Measurements from ENCODE around the gene UBC.

Gene UBC

DNA sequence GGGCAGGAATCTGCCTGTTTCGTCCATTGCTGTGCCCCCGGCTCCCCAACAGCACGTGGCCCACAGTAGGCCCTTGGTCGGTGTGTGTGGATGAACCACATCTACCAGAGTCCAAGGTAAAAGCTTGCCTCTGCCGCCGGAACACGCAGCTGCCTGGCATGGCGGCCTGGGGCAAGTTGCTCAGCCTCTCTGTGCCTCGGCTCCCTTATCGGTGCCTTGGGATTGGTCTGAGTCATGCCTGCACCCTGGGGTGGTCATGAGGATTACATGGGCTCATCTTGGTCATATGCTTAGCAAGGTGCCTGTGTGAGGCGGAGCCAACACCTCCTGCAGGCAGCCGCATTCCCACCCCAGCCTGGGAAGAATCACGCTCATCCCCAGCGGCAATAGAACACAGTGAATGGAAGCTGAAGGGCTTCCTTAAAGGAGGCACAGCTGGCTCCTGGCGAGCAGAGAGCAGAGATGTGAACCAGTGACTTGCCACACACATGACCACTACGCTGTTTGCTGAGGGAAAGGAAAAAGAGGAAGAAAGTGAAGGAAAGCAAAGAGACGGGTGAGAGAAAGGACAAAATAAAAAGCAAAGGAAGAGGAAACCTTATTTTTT, 45.3 kb downstream of the UBC start:
- H3K36me3 ChIP-seq (ENCODE audit: control insufficient read depth in 2 of 2, insufficient read depth in 1 of 2, low read length in 2 of 2), result no peaks in the 10 kb centered on the region
- CTCF ChIA-PET, result no interaction called here
- POLR2A ChIA-PET, result no interaction called here
- no peaks in the 10 kb centered on the region for H3K9me3 ChIP-seq (ENCODE audit: control insufficient read depth, insufficient read depth, low read depth, low read length)
- no peaks in the 10 kb centered on the region; the same call in 1 of the 2 replicates for H3K4me1 ChIP-seq (ENCODE audit: control insufficient read depth, insufficient read depth, low read length)
- H3K27ac ChIP-seq (ENCODE audit: extremely low read depth, low read depth, low read length), result no peak overlapping the region
- H3K4me3 ChIP-seq (ENCODE audit: low read depth, low read length), result no peak overlapping the region
- TF ChIP-seq ZNF792 (tag by site-specific recombination; IDR thresholded peaks at IDR 0.05), result no peak
- TF ChIP-seq PRDM1 (tag by site-specific recombination; IDR thresholded peaks at IDR 0.05), result peak; percentile 88
- TF ChIP-seq ZNF747 (tag by site-specific recombination; IDR thresholded peaks at IDR 0.05), result no peak
- no peak for TF ChIP-seq ZNF19 (tag by site-specific recombination; IDR thresholded peaks at IDR 0.05; ENCODE audit: low read depth)
- TF ChIP-seq ZNF2 (tag by site-specific recombination; IDR thresholded peaks at IDR 0.05), result no peak
- TF ChIP-seq GLIS1 (tag by site-specific recombination; IDR thresholded peaks at IDR 0.05), result peak; percentile 57
- no peak for TF ChIP-seq ZNF670 (tag by site-specific recombination; IDR thresholded peaks at IDR 0.05; ENCODE audit: low read depth)
- TF ChIP-seq ZNF214 (tag by site-specific recombination; IDR thresholded peaks at IDR 0.05; ENCODE audit: borderline replicate concordance), result no peak
- TF ChIP-seq, protein P1, sequence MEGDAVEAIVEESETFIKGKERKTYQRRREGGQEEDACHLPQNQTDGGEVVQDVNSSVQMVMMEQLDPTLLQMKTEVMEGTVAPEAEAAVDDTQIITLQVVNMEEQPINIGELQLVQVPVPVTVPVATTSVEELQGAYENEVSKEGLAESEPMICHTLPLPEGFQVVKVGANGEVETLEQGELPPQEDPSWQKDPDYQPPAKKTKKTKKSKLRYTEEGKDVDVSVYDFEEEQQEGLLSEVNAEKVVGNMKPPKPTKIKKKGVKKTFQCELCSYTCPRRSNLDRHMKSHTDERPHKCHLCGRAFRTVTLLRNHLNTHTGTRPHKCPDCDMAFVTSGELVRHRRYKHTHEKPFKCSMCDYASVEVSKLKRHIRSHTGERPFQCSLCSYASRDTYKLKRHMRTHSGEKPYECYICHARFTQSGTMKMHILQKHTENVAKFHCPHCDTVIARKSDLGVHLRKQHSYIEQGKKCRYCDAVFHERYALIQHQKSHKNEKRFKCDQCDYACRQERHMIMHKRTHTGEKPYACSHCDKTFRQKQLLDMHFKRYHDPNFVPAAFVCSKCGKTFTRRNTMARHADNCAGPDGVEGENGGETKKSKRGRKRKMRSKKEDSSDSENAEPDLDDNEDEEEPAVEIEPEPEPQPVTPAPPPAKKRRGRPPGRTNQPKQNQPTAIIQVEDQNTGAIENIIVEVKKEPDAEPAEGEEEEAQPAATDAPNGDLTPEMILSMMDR (tag by site-specific recombination; IDR thresholded peaks at IDR 0.05), result no peak
- TF ChIP-seq ZNF23 (tag by site-specific recombination; IDR thresholded peaks at IDR 0.05; ENCODE audit: borderline replicate concordance), result no peak
- no peak for TF ChIP-seq ZNF510 (tag by site-specific recombination; IDR thresholded peaks at IDR 0.05; ENCODE audit: insufficient replicate concordance)
- TF ChIP-seq ZNF112 (tag by site-specific recombination; IDR thresholded peaks at IDR 0.05), result no peak
- no peak for TF ChIP-seq ZNF664 (tag by site-specific recombination; IDR thresholded peaks at IDR 0.05)
- no peak for TF ChIP-seq ZXDB (tag by site-specific recombination; IDR thresholded peaks at IDR 0.05)
- TF ChIP-seq, protein P2, sequence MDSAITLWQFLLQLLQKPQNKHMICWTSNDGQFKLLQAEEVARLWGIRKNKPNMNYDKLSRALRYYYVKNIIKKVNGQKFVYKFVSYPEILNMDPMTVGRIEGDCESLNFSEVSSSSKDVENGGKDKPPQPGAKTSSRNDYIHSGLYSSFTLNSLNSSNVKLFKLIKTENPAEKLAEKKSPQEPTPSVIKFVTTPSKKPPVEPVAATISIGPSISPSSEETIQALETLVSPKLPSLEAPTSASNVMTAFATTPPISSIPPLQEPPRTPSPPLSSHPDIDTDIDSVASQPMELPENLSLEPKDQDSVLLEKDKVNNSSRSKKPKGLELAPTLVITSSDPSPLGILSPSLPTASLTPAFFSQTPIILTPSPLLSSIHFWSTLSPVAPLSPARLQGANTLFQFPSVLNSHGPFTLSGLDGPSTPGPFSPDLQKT (IDR thresholded peaks at IDR 0.05; ENCODE audit: borderline replicate concordance, low read depth, low read length), result no peak
- TF ChIP-seq ZNF391 (tag by site-specific recombination; IDR thresholded peaks at IDR 0.05; ENCODE audit: borderline replicate concordance, low read depth), result no peak
- no peak for TF ChIP-seq ZNF610 (tag by site-specific recombination; IDR thresholded peaks at IDR 0.05; ENCODE audit: borderline replicate concordance)
- TF ChIP-seq ZNF155 (tag by site-specific recombination; IDR thresholded peaks at IDR 0.05), result no peak
- TF ChIP-seq GLI2 (tag by site-specific recombination; IDR thresholded peaks at IDR 0.05; ENCODE audit: borderline replicate concordance, low read depth), result no peak
- TF ChIP-seq, protein P3, sequence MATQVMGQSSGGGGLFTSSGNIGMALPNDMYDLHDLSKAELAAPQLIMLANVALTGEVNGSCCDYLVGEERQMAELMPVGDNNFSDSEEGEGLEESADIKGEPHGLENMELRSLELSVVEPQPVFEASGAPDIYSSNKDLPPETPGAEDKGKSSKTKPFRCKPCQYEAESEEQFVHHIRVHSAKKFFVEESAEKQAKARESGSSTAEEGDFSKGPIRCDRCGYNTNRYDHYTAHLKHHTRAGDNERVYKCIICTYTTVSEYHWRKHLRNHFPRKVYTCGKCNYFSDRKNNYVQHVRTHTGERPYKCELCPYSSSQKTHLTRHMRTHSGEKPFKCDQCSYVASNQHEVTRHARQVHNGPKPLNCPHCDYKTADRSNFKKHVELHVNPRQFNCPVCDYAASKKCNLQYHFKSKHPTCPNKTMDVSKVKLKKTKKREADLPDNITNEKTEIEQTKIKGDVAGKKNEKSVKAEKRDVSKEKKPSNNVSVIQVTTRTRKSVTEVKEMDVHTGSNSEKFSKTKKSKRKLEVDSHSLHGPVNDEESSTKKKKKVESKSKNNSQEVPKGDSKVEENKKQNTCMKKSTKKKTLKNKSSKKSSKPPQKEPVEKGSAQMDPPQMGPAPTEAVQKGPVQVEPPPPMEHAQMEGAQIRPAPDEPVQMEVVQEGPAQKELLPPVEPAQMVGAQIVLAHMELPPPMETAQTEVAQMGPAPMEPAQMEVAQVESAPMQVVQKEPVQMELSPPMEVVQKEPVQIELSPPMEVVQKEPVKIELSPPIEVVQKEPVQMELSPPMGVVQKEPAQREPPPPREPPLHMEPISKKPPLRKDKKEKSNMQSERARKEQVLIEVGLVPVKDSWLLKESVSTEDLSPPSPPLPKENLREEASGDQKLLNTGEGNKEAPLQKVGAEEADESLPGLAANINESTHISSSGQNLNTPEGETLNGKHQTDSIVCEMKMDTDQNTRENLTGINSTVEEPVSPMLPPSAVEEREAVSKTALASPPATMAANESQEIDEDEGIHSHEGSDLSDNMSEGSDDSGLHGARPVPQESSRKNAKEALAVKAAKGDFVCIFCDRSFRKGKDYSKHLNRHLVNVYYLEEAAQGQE (tag by site-specific recombination; IDR thresholded peaks at IDR 0.05), result no peak
- TF ChIP-seq, protein P4, sequence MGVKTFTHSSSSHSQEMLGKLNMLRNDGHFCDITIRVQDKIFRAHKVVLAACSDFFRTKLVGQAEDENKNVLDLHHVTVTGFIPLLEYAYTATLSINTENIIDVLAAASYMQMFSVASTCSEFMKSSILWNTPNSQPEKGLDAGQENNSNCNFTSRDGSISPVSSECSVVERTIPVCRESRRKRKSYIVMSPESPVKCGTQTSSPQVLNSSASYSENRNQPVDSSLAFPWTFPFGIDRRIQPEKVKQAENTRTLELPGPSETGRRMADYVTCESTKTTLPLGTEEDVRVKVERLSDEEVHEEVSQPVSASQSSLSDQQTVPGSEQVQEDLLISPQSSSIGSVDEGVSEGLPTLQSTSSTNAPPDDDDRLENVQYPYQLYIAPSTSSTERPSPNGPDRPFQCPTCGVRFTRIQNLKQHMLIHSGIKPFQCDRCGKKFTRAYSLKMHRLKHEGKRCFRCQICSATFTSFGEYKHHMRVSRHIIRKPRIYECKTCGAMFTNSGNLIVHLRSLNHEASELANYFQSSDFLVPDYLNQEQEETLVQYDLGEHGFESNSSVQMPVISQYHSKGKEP (tag by site-specific recombination; IDR thresholded peaks at IDR 0.05), result no peak
- no peak for TF ChIP-seq ZNF521 (tag by site-specific recombination; IDR thresholded peaks at IDR 0.05)
- peak; percentile 69 for TF ChIP-seq ZIC2 (tag by site-specific recombination; IDR thresholded peaks at IDR 0.05)
- TF ChIP-seq, protein P5, sequence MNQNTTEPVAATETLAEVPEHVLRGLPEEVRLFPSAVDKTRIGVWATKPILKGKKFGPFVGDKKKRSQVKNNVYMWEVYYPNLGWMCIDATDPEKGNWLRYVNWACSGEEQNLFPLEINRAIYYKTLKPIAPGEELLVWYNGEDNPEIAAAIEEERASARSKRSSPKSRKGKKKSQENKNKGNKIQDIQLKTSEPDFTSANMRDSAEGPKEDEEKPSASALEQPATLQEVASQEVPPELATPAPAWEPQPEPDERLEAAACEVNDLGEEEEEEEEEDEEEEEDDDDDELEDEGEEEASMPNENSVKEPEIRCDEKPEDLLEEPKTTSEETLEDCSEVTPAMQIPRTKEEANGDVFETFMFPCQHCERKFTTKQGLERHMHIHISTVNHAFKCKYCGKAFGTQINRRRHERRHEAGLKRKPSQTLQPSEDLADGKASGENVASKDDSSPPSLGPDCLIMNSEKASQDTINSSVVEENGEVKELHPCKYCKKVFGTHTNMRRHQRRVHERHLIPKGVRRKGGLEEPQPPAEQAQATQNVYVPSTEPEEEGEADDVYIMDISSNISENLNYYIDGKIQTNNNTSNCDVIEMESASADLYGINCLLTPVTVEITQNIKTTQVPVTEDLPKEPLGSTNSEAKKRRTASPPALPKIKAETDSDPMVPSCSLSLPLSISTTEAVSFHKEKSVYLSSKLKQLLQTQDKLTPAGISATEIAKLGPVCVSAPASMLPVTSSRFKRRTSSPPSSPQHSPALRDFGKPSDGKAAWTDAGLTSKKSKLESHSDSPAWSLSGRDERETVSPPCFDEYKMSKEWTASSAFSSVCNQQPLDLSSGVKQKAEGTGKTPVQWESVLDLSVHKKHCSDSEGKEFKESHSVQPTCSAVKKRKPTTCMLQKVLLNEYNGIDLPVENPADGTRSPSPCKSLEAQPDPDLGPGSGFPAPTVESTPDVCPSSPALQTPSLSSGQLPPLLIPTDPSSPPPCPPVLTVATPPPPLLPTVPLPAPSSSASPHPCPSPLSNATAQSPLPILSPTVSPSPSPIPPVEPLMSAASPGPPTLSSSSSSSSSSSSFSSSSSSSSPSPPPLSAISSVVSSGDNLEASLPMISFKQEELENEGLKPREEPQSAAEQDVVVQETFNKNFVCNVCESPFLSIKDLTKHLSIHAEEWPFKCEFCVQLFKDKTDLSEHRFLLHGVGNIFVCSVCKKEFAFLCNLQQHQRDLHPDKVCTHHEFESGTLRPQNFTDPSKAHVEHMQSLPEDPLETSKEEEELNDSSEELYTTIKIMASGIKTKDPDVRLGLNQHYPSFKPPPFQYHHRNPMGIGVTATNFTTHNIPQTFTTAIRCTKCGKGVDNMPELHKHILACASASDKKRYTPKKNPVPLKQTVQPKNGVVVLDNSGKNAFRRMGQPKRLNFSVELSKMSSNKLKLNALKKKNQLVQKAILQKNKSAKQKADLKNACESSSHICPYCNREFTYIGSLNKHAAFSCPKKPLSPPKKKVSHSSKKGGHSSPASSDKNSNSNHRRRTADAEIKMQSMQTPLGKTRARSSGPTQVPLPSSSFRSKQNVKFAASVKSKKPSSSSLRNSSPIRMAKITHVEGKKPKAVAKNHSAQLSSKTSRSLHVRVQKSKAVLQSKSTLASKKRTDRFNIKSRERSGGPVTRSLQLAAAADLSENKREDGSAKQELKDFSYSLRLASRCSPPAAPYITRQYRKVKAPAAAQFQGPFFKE (tag by site-specific recombination; IDR thresholded peaks at IDR 0.05; ENCODE audit: borderline replicate concordance), result no peak

Data from HEK293 (cell line).